HFFc6 (cell line): ENCODE data around the gene SLC6A13. TPM values are rescaled to one million over a fixed set of nuclear protein-coding genes. Genes with fewer than 3 reads are reported as not detected.

Source experiments
- DNase-seq: peaks from one replicate; pipeline ENCODE4 v3.0.0-alpha.2; 2018
- H3K27ac Mint-ChIP-seq: 2 replicates; pipeline ENCODE4 v1.8.0; 2020; ENCODE audit warnings: mild to moderate bottlenecking, mixed read lengths
- H3K27me3 Mint-ChIP-seq: 2 replicates; pipeline ENCODE4 v1.8.0; 2021; ENCODE audit warnings: mild to moderate bottlenecking, moderate library complexity, mixed read lengths; ENCODE audit not compliant: insufficient read depth
- H3K36me3 Mint-ChIP-seq: 2 replicates; pipeline ENCODE4 v1.8.0; 2021; ENCODE audit warnings: low read depth, mixed read lengths
- H3K4me1 Mint-ChIP-seq: 2 replicates; pipeline ENCODE4 v1.8.0; 2020; ENCODE audit warnings: low read depth, mixed read lengths
- H3K4me3 Mint-ChIP-seq: 2 replicates; pipeline ENCODE4 v1.8.0; 2020; ENCODE audit warnings: mild to moderate bottlenecking, moderate library complexity, mixed read lengths
- H3K9me3 Mint-ChIP-seq: 2 replicates; pipeline ENCODE4 v1.8.0; 2020; ENCODE audit warnings: mild to moderate bottlenecking, mixed read lengths
- CTCF ChIP-seq: fragments of 200-600 bp; sonication (generic); IDR thresholded peaks from 2 replicates; pipeline ENCODE4 v1.5.0; 2021; ENCODE audit warnings: antibody characterized with exemption, mild to moderate bottlenecking
- total RNA-seq, 6 experiments: library from RNA; stranded (reverse); fragmentation: NEBNext Ultra II Directional; extraction: Animal tissue kit (Norgen Biotek cat#: 25700); gene quantifications; 2 replicates in 1 of 6; 3 replicates in 5 of 6; pipeline ENCODE4 v1.2.3, GENCODE V29; 2021

The SLC6A13 gene
- total RNA-seq, 6 experiments from 2014 or later: not detected

- Mint-ChIP-seq H3K27me3 (no peaks in the 10 kb centered on the region; the same call in 1 of the 2 replicates), H3K27ac (no peak overlapping the region), H3K4me3 (no peak overlapping the region), H3K36me3 (peaks cover 62% of the 10 kb centered on the region), H3K4me1 (peaks cover 14% of the 10 kb centered on the region), H3K9me3 (peaks cover 12% of the 10 kb centered on the region)
- no peak for DNase-seq
- no peak for TF ChIP-seq CTCF
Measured at GRCh38 chr12:295132-295531, 32.5 kb upstream of the SLC6A13 start.

GRCh38 chr12:293199-293598 is 30.6 kb upstream of the SLC6A13 start:
- Mint-ChIP-seq H3K4me1 (peaks cover 14% of the 10 kb centered on the region), H3K27ac (no peak overlapping the region), H3K27me3 (no peaks in the 10 kb centered on the region), H3K36me3 (peaks cover 43% of the 10 kb centered on the region), H3K9me3 (no peaks in the 10 kb centered on the region), H3K4me3 (no peak overlapping the region)
- DNase-seq: no peak
- TF ChIP-seq CTCF: no peak

- Mint-ChIP-seq H3K4me3 (no peak overlapping the region), H3K27ac (peak overlapping the region; percentile 19; the same call in 1 of the 2 replicates), H3K36me3 (peaks cover 44% of the 10 kb centered on the region), H3K9me3 (no peaks in the 10 kb centered on the region), H3K4me1 (peaks cover 14% of the 10 kb centered on the region), H3K27me3 (no peaks in the 10 kb centered on the region)
- TF ChIP-seq CTCF: no peak
- DNase-seq: peak; percentile 20
Measured at GRCh38 chr12:292186-292585, 29.6 kb upstream of the SLC6A13 start.

- no peak for TF ChIP-seq CTCF
- Mint-ChIP-seq H3K4me1 (peaks cover 14% of the 10 kb centered on the region), H3K36me3 (peaks cover 51% of the 10 kb centered on the region), H3K4me3 (no peak overlapping the region), H3K27ac (no peak overlapping the region), H3K9me3 (no peaks in the 10 kb centered on the region), H3K27me3 (no peaks in the 10 kb centered on the region)
- DNase-seq: no peak
Measured at GRCh38 chr12:291153-291723, 28.6 kb upstream of the SLC6A13 start.

GRCh38 chr12:288687-289086 is 26.1 kb upstream of the SLC6A13 start:
- Mint-ChIP-seq H3K4me1 (peaks cover 14% of the 10 kb centered on the region), H3K36me3 (peaks cover 52% of the 10 kb centered on the region), H3K4me3 (no peak overlapping the region), H3K27ac (no peak overlapping the region), H3K27me3 (no peaks in the 10 kb centered on the region), H3K9me3 (no peaks in the 10 kb centered on the region)
- no peak for DNase-seq
- TF ChIP-seq CTCF: no peak
